HG03280 (cell line): Measurements from ENCODE around the gene BMAL1.
"Not testable (repeated sequence)": the region's sequence is repeated elsewhere in the genome, so short reads cannot be mapped to it uniquely, and the experiment has no call there.

Experiments
- ATAC-seq: cut with Tn5 transposase; IDR thresholded peaks from one replicate; pipeline ENCODE4 v1.9.1; 2021; ENCODE audit warnings: mild to moderate bottlenecking, moderate library complexity; ENCODE audit not compliant: unreplicated experiment

The BMAL1 gene

GRCh38 chr11:13277768-13278608 is at the start of gene BMAL1:
Gene BMAL1, plus strand, starts transcription at chr11:13277790. Its CDS starts 76,519 bp downstream, at chr11:13354309.
- peak; percentile 26 for ATAC-seq

GRCh38 chr11:13228572-13228971 is 49.0 kb upstream of the BMAL1 start:
- no peak for ATAC-seq

- no peak for ATAC-seq
These were observed 48.5 kb upstream of the BMAL1 start for GRCh38 chr11:13229136-13229535.

- ATAC-seq, result no peak
These were observed 47.8 kb upstream of the BMAL1 start for GRCh38 chr11:13229711-13230318.

GRCh38 chr11:13233173-13233745 is 44.3 kb upstream of the BMAL1 start:
- no peak for ATAC-seq

- no peak for ATAC-seq
These were observed 41.7 kb upstream of the BMAL1 start for GRCh38 chr11:13235895-13236294.

- no peak for ATAC-seq
These were observed 41.0 kb upstream of the BMAL1 start for GRCh38 chr11:13236626-13237025.

- no peak for ATAC-seq
These were observed 39.8 kb upstream of the BMAL1 start for GRCh38 chr11:13237761-13238160.

GRCh38 chr11:13238879-13239514 is 38.6 kb upstream of the BMAL1 start:
- no peak for ATAC-seq

- no peak for ATAC-seq
These were observed 35.0 kb upstream of the BMAL1 start for GRCh38 chr11:13242564-13242963.

GRCh38 chr11:13247606-13248296 is 29.8 kb upstream of the BMAL1 start:
- no peak for ATAC-seq

- ATAC-seq, result no peak
These were observed 28.4 kb upstream of the BMAL1 start for GRCh38 chr11:13249177-13249576.

GRCh38 chr11:13249992-13250391 is 27.6 kb upstream of the BMAL1 start:
- no peak for ATAC-seq

GRCh38 chr11:13251966-13252365 is 25.6 kb upstream of the BMAL1 start:
- ATAC-seq, result no peak

GRCh38 chr11:13252438-13252837 is 25.2 kb upstream of the BMAL1 start:
- no peak for ATAC-seq

GRCh38 chr11:13256216-13256615 is 21.4 kb upstream of the BMAL1 start:
- ATAC-seq, result no peak

GRCh38 chr11:13258061-13258460 is 19.5 kb upstream of the BMAL1 start:
- not testable (repeated sequence) for ATAC-seq

- no peak for ATAC-seq
These were observed 18.7 kb upstream of the BMAL1 start for GRCh38 chr11:13258855-13259254.

GRCh38 chr11:13259374-13259773 is 18.2 kb upstream of the BMAL1 start:
- no peak for ATAC-seq

- ATAC-seq, result no peak
These were observed 17.2 kb upstream of the BMAL1 start for GRCh38 chr11:13260201-13260962.
